ENCODE results near the gene CP.
"Not testable (repeated sequence)": the region's sequence is repeated elsewhere in the genome, so short reads cannot be mapped to it uniquely, and the experiment has no call there.

DNA sequence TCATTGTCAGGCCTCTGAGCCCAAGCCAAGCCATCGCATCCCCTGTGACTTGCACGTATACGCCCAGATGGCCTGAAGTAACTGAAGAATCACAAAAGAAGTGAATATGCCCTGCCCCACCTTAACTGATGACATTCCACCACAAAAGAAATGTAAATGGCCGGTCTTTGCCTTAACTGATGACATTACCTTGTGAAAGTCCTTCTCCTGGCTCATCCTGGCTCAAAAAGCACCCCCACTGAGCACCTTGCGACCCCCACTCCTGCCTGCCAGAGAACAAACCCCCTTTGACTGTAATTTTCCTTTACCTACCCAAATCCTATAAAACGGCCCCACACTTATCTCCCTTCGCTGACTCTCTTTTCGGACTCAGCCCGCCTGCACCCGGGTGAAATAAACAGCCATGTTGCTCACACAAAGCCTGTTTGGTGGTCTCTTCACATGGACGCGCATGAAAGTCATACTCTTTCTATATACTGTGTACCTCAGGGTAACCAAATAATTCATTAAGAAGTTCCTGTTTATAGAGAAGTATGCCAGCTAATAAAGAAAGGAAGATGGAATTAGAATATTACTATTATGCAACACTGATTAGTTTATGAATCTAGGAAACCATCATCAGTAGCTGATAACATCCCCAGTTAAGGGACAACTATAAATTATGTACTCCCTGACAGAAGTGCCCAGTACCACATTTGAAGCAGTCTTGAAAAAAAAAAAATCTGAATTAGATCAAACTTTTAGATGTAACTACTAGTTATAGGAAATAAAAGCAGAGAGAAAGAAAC lies 24.6 kb downstream of the CP start:
- TF ChIP-seq, protein P1, sequence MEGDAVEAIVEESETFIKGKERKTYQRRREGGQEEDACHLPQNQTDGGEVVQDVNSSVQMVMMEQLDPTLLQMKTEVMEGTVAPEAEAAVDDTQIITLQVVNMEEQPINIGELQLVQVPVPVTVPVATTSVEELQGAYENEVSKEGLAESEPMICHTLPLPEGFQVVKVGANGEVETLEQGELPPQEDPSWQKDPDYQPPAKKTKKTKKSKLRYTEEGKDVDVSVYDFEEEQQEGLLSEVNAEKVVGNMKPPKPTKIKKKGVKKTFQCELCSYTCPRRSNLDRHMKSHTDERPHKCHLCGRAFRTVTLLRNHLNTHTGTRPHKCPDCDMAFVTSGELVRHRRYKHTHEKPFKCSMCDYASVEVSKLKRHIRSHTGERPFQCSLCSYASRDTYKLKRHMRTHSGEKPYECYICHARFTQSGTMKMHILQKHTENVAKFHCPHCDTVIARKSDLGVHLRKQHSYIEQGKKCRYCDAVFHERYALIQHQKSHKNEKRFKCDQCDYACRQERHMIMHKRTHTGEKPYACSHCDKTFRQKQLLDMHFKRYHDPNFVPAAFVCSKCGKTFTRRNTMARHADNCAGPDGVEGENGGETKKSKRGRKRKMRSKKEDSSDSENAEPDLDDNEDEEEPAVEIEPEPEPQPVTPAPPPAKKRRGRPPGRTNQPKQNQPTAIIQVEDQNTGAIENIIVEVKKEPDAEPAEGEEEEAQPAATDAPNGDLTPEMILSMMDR (IDR thresholded peaks at IDR 0.05 in 2 of 3, conservative IDR thresholded peaks at IDR 0.05 in 1 of 3; ENCODE audit: insufficient read depth in 2 of 3, low read depth in 1 of 3, low read length in 3 of 3) = not testable (repeated sequence)
- TF ChIP-seq, protein P2, sequence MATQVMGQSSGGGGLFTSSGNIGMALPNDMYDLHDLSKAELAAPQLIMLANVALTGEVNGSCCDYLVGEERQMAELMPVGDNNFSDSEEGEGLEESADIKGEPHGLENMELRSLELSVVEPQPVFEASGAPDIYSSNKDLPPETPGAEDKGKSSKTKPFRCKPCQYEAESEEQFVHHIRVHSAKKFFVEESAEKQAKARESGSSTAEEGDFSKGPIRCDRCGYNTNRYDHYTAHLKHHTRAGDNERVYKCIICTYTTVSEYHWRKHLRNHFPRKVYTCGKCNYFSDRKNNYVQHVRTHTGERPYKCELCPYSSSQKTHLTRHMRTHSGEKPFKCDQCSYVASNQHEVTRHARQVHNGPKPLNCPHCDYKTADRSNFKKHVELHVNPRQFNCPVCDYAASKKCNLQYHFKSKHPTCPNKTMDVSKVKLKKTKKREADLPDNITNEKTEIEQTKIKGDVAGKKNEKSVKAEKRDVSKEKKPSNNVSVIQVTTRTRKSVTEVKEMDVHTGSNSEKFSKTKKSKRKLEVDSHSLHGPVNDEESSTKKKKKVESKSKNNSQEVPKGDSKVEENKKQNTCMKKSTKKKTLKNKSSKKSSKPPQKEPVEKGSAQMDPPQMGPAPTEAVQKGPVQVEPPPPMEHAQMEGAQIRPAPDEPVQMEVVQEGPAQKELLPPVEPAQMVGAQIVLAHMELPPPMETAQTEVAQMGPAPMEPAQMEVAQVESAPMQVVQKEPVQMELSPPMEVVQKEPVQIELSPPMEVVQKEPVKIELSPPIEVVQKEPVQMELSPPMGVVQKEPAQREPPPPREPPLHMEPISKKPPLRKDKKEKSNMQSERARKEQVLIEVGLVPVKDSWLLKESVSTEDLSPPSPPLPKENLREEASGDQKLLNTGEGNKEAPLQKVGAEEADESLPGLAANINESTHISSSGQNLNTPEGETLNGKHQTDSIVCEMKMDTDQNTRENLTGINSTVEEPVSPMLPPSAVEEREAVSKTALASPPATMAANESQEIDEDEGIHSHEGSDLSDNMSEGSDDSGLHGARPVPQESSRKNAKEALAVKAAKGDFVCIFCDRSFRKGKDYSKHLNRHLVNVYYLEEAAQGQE (IDR thresholded peaks at IDR 0.05; ENCODE audit: borderline replicate concordance) = not testable (repeated sequence)
- TF ChIP-seq, protein P2 (CRISPR knock-in tag; IDR thresholded peaks at IDR 0.05; ENCODE audit: low read depth) = not testable (repeated sequence)
